HepG2 (cell line): ENCODE results near the gene LMAN1L. TPM values are rescaled to one million over a fixed set of nuclear protein-coding genes. Genes with fewer than 3 reads are reported as not detected.

Experiments used
- ATF7-NPFF ChIP-seq: sonication (generic); formaldehyde crosslinking; IDR thresholded peaks from 2 replicates; pipeline ENCODE4 v1.8.1; 2023; ENCODE audit warnings: mild to moderate bottlenecking, low read depth, missing genetic modification reagents, moderate library complexity
- ATRX ChIP-seq: sonication (generic); formaldehyde crosslinking; IDR thresholded peaks from 2 replicates; pipeline ENCODE4 v1.4.0; 2020; ENCODE audit warnings: missing genetic modification reagents, borderline replicate concordance
- KDM2A ChIP-seq: sonication (generic); formaldehyde crosslinking; IDR thresholded peaks from 2 replicates; pipeline ENCODE4 v1.4.0; 2020; ENCODE audit warnings: low read depth, missing genetic modification reagents, borderline replicate concordance
- MAFG ChIP-seq: sonication (generic); formaldehyde crosslinking; IDR thresholded peaks from 2 replicates; pipeline ENCODE4 v1.5.1; 2020; ENCODE audit warnings: mild to moderate bottlenecking, missing genetic modification reagents
- MIER2 ChIP-seq: IDR thresholded peaks from 2 replicates; pipeline ENCODE4 v1.6.1; 2016; ENCODE audit warnings: missing biosample characterization, missing genetic modification reagents
- MLLT10 ChIP-seq: sonication (generic); formaldehyde crosslinking; IDR thresholded peaks from 2 replicates; pipeline ENCODE4 v1.4.0; 2020; ENCODE audit warnings: missing genetic modification reagents
- MYC ChIP-seq: sonication (generic); formaldehyde crosslinking; IDR thresholded peaks from 2 replicates; pipeline ENCODE4 v1.9.0; 2021; ENCODE audit warnings: missing genetic modification reagents, borderline replicate concordance
- POLR2G ChIP-seq: fragments of 200-400 bp; formaldehyde crosslinking; IDR thresholded peaks from 2 replicates; pipeline ENCODE4 v1.6.1; 2018; ENCODE audit warnings: mild to moderate bottlenecking, low read depth, low read length, moderate library complexity
- ZFP82 ChIP-seq: sonication (generic); formaldehyde crosslinking; IDR thresholded peaks from 2 replicates; pipeline ENCODE4 v1.5.1; 2020; ENCODE audit warnings: mild to moderate bottlenecking, missing genetic modification reagents, borderline replicate concordance
- ZKSCAN5 ChIP-seq: sonication (generic); formaldehyde crosslinking; IDR thresholded peaks from 2 replicates; pipeline ENCODE4 v1.5.1; 2020; ENCODE audit warnings: mild to moderate bottlenecking, missing genetic modification reagents
- ZNF335 ChIP-seq: sonication (generic); formaldehyde crosslinking; IDR thresholded peaks from 2 replicates; pipeline ENCODE4 v1.4.0; 2020; ENCODE audit warnings: missing genetic modification reagents
- ZNF367 ChIP-seq: sonication (generic); formaldehyde crosslinking; IDR thresholded peaks from 2 replicates; pipeline ENCODE4 v1.4.0; 2020; ENCODE audit warnings: missing genetic modification reagents, borderline replicate concordance
- polyA plus RNA-seq, 8 experiments: library from polyadenylated mRNA; depleted of rRNA in 3 of 8; stranded (reverse) in 7 of 8; unstranded in 1 of 8; fragments of >200 nt; fragmentation: Illumina TruSeq in 4 of 8; extraction: Trizol in 4 of 8; gene quantifications; 2 replicates each; pipeline versions ENCODE4 v1.2.1 to v1.2.3, GENCODE V29; 2011 to 2016; ENCODE audit warnings: low read depth in 4 of 8, missing spikeins in 1 of 8, mixed read lengths in 1 of 8; ENCODE audit not compliant: insufficient read depth in 1 of 8
- total RNA-seq, 5 experiments: library from RNA; depleted of rRNA; stranded (reverse); fragments of >200 nt; fragmentation: Illumina TruSeq; extraction: Trizol; gene quantifications; 2 replicates each; pipeline ENCODE4 v1.2.3, GENCODE V29; 2016; ENCODE audit warnings: low read depth in 1 of 5
- TF ChIP-seq, protein P1 (sequence below): sonication (generic); formaldehyde crosslinking; IDR thresholded peaks from 2 replicates; pipeline ENCODE4 v1.4.0; 2020; ENCODE audit warnings: missing genetic modification reagents
- TF ChIP-seq, protein P2 (sequence below): sonication (generic); formaldehyde crosslinking; IDR thresholded peaks from 2 replicates; pipeline ENCODE4 v1.5.0; 2020; ENCODE audit warnings: mild to moderate bottlenecking, missing genetic modification reagents
- TF ChIP-seq, protein P3 (sequence below): fragments of 450-650 bp; IDR thresholded peaks from 2 replicates; pipeline ENCODE4 v1.6.1; 2016
- TF ChIP-seq, protein P4 (sequence below): sonication (generic); formaldehyde crosslinking; IDR thresholded peaks from 2 replicates; pipeline ENCODE4 v1.5.1; 2020; ENCODE audit warnings: mild to moderate bottlenecking, missing genetic modification reagents, moderate library complexity
- TF ChIP-seq, protein P5 (sequence below), 2 experiments: IDR thresholded peaks; 2 replicates each; pipeline ENCODE4 v1.6.1; 2011 to 2012; ENCODE audit warnings: low read length in 2 of 2, borderline replicate concordance in 1 of 2, low read depth in 1 of 2, mild to moderate bottlenecking in 1 of 2, moderate library complexity in 1 of 2

The LMAN1L gene
- total and polyA plus RNA-seq, 2 of the 13 experiments (the other 11 are each of a cell fraction or from before 2014, with no cell fraction given), result not detected

DNA sequence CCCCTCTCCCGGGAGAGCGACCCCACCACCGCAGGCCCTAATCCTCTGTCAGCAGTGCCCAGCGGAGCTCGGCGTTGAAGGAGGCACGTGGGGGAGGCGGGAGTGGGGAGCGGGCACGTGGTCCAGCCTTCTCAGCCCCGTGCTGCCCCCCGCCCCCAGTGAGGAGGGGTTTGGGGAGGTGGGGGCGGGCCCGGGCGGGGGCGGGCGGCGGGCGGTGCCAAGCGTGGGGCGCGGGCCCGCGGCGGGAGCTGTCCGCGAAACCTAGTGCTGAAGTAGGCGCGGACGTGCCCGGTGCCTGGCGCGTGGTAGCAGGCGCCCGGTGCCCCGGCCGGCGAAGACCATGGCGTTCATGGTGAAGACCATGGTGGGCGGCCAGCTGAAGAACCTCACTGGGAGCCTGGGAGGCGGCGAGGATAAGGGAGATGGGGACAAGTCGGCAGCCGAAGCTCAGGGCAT lies 13.8 kb downstream of the LMAN1L start, which contains the start of gene CPLX3 (continued):
- no peak for TF ChIP-seq ZNF335
- TF ChIP-seq ZNF367 (CRISPR knock-in tag), result no peak
- no peak for TF ChIP-seq MAFG (CRISPR knock-in tag)
- TF ChIP-seq, protein P1, sequence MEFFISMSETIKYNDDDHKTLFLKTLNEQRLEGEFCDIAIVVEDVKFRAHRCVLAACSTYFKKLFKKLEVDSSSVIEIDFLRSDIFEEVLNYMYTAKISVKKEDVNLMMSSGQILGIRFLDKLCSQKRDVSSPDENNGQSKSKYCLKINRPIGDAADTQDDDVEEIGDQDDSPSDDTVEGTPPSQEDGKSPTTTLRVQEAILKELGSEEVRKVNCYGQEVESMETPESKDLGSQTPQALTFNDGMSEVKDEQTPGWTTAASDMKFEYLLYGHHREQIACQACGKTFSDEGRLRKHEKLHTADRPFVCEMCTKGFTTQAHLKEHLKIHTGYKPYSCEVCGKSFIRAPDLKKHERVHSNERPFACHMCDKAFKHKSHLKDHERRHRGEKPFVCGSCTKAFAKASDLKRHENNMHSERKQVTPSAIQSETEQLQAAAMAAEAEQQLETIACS (CRISPR knock-in tag), result peak; percentile 73
- no peak for TF ChIP-seq MLLT10 (CRISPR knock-in tag)
- TF ChIP-seq ATF7-NPFF (CRISPR knock-in tag), result no peak
- TF ChIP-seq ATRX, result no peak
- TF ChIP-seq, protein P2, sequence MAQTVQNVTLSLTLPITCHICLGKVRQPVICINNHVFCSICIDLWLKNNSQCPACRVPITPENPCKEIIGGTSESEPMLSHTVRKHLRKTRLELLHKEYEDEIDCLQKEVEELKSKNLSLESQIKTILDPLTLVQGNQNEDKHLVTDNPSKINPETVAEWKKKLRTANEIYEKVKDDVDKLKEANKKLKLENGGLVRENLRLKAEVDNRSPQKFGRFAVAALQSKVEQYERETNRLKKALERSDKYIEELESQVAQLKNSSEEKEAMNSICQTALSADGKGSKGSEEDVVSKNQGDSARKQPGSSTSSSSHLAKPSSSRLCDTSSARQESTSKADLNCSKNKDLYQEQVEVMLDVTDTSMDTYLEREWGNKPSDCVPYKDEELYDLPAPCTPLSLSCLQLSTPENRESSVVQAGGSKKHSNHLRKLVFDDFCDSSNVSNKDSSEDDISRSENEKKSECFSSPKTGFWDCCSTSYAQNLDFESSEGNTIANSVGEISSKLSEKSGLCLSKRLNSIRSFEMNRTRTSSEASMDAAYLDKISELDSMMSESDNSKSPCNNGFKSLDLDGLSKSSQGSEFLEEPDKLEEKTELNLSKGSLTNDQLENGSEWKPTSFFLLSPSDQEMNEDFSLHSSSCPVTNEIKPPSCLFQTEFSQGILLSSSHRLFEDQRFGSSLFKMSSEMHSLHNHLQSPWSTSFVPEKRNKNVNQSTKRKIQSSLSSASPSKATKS (CRISPR knock-in tag), result no peak
- peak; percentile 89 for TF ChIP-seq MIER2 (CRISPR knock-in tag)
- TF ChIP-seq ZFP82 (CRISPR knock-in tag), result no peak
- 0 out of 2 replicates have a peak, but pooled peaks have one; percentile 25 for TF ChIP-seq KDM2A
- TF ChIP-seq, protein P3, sequence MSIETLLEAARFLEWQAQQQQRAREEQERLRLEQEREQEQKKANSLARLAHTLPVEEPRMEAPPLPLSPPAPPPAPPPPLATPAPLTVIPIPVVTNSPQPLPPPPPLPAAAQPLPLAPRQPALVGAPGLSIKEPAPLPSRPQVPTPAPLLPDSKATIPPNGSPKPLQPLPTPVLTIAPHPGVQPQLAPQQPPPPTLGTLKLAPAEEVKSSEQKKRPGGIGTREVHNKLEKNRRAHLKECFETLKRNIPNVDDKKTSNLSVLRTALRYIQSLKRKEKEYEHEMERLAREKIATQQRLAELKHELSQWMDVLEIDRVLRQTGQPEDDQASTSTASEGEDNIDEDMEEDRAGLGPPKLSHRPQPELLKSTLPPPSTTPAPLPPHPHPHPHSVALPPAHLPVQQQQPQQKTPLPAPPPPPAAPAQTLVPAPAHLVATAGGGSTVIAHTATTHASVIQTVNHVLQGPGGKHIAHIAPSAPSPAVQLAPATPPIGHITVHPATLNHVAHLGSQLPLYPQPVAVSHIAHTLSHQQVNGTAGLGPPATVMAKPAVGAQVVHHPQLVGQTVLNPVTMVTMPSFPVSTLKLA, result peak; percentile 64
- no peak for TF ChIP-seq ZKSCAN5 (CRISPR knock-in tag)
- TF ChIP-seq MYC, result peak; percentile 29; the same call in 1 of the 2 replicates
- TF ChIP-seq, protein P4, sequence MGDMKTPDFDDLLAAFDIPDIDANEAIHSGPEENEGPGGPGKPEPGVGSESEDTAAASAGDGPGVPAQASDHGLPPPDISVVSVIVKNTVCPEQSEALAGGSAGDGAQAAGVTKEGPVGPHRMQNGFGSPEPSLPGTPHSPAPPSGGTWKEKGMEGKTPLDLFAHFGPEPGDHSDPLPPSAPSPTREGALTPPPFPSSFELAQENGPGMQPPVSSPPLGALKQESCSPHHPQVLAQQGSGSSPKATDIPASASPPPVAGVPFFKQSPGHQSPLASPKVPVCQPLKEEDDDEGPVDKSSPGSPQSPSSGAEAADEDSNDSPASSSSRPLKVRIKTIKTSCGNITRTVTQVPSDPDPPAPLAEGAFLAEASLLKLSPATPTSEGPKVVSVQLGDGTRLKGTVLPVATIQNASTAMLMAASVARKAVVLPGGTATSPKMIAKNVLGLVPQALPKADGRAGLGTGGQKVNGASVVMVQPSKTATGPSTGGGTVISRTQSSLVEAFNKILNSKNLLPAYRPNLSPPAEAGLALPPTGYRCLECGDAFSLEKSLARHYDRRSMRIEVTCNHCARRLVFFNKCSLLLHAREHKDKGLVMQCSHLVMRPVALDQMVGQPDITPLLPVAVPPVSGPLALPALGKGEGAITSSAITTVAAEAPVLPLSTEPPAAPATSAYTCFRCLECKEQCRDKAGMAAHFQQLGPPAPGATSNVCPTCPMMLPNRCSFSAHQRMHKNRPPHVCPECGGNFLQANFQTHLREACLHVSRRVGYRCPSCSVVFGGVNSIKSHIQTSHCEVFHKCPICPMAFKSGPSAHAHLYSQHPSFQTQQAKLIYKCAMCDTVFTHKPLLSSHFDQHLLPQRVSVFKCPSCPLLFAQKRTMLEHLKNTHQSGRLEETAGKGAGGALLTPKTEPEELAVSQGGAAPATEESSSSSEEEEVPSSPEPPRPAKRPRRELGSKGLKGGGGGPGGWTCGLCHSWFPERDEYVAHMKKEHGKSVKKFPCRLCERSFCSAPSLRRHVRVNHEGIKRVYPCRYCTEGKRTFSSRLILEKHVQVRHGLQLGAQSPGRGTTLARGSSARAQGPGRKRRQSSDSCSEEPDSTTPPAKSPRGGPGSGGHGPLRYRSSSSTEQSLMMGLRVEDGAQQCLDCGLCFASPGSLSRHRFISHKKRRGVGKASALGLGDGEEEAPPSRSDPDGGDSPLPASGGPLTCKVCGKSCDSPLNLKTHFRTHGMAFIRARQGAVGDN (CRISPR knock-in tag), result peak; percentile 21; the same call in 1 of the 2 replicates
- TF ChIP-seq, protein P5, sequence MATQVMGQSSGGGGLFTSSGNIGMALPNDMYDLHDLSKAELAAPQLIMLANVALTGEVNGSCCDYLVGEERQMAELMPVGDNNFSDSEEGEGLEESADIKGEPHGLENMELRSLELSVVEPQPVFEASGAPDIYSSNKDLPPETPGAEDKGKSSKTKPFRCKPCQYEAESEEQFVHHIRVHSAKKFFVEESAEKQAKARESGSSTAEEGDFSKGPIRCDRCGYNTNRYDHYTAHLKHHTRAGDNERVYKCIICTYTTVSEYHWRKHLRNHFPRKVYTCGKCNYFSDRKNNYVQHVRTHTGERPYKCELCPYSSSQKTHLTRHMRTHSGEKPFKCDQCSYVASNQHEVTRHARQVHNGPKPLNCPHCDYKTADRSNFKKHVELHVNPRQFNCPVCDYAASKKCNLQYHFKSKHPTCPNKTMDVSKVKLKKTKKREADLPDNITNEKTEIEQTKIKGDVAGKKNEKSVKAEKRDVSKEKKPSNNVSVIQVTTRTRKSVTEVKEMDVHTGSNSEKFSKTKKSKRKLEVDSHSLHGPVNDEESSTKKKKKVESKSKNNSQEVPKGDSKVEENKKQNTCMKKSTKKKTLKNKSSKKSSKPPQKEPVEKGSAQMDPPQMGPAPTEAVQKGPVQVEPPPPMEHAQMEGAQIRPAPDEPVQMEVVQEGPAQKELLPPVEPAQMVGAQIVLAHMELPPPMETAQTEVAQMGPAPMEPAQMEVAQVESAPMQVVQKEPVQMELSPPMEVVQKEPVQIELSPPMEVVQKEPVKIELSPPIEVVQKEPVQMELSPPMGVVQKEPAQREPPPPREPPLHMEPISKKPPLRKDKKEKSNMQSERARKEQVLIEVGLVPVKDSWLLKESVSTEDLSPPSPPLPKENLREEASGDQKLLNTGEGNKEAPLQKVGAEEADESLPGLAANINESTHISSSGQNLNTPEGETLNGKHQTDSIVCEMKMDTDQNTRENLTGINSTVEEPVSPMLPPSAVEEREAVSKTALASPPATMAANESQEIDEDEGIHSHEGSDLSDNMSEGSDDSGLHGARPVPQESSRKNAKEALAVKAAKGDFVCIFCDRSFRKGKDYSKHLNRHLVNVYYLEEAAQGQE (IDR thresholded peaks at IDR 0.05; ENCODE audit: borderline replicate concordance in 1 of 2, low read depth in 1 of 2, low read length in 2 of 2), result peak; percentile 72 to 92
- TF ChIP-seq POLR2G, result no peak
